ENCODE data around the gene SLC25A11.

- no peak for TF ChIP-seq CTCF (IDR thresholded peaks at IDR 0.05; ENCODE audit: borderline replicate concordance, extremely low read depth, low read length, poor library complexity, severe bottlenecking)
- TF ChIP-seq EZH2 (IDR thresholded peaks at IDR 0.05; ENCODE audit: borderline replicate concordance, low read depth, low read length, severe bottlenecking) = no peak
These were observed 1.8 kb downstream of the SLC25A11 start for GRCh38 chr17:4938069-4938491.

All from DND-41 (cell line).